ENCODE results near the gene CACFD1.
"Not testable (repeated sequence)": the region's sequence is repeated elsewhere in the genome, so short reads cannot be mapped to it uniquely, and the experiment has no call there.

Gene CACFD1

DNA sequence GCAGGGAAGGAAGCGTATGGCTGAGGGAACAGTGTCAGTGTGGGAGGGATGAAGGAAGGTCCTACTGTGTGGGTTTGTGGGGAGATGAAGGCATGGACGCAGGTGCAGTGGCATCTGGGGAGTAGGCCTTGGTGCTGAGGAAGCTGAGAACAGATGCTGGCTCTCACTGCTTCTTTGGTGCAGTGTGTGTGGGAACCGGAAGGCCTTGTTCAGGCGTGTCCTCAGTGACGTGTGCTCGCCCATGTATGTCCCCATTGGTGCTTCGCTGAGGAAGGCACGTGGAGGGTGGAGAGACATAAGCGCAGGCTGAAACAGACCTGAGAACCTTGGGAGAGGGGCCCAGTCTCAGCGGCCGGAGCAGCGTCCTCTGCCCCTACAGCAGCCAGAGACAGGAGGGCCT is 18.9 kb upstream of the CACFD1 start:
- no peak for DNase-seq (ENCODE audit: low read depth in 2 of 2)

DNA sequence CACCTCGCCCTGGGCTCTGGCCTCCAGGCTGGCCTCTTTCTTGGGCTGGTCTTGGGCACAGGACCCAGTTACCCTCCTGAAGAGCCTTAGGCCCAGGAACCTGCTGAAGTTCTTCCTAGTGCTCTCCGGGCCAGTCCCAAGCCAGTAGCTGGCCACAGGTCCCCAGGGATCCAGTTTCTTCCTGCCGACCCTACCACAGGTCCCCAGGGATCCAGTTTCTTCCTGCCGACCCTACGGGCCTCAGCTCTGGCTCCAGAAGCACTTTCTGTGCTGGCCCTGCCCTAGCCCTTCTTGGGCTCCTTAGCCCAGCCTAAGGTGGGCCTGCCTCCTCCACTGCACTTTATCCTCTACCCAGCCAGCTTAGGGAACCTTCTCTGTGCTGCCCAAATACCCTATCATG is 18.2 kb upstream of the CACFD1 start:
- DNase-seq (ENCODE audit: low read depth in 2 of 2), result no peak

DNA sequence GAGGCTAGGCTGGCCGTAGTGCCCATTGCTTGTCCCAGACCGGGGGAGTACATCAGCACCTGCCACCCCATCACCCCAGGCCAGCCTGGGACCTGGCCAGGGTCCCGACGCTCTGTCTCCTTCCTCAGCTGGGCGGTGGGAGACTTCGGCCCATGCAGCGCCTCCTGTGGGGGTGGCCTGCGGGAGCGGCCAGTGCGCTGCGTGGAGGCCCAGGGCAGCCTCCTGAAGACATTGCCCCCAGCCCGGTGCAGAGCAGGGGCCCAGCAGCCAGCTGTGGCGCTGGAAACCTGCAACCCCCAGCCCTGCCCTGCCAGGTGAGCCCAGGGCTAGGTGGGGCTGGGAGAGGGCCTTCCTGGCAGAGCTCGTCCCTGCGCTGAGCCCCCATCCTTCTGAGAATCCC is 16.5 kb upstream of the CACFD1 start:
- no peak for DNase-seq (ENCODE audit: low read depth in 2 of 2)

GRCh38 chr9:133443982-133444381 is 15.8 kb upstream of the CACFD1 start:
- no peak for DNase-seq (ENCODE audit: low read depth in 2 of 2)

GRCh38 chr9:133445293-133445969 is 14.3 kb upstream of the CACFD1 start:
- DNase-seq (ENCODE audit: low read depth in 2 of 2), result no peak

- DNase-seq (ENCODE audit: low read depth in 2 of 2), result no peak
These were observed 11.2 kb upstream of the CACFD1 start for GRCh38 chr9:133448487-133448972.

GRCh38 chr9:133449760-133450159 is 10.0 kb upstream of the CACFD1 start:
- DNase-seq (ENCODE audit: low read depth in 2 of 2), result no peak

GRCh38 chr9:133451865-133452264 is 7.9 kb upstream of the CACFD1 start:
- DNase-seq (ENCODE audit: low read depth in 2 of 2), result not testable (repeated sequence)

GRCh38 chr9:133452562-133452961 is 7.2 kb upstream of the CACFD1 start:
- no peak for DNase-seq (ENCODE audit: low read depth in 2 of 2)

- no peak for DNase-seq (ENCODE audit: low read depth in 2 of 2)
These were observed 6.1 kb upstream of the CACFD1 start for GRCh38 chr9:133453651-133454050.

- DNase-seq (ENCODE audit: low read depth in 2 of 2), result no peak
These were observed 5.5 kb upstream of the CACFD1 start for GRCh38 chr9:133454325-133454724.

DNA sequence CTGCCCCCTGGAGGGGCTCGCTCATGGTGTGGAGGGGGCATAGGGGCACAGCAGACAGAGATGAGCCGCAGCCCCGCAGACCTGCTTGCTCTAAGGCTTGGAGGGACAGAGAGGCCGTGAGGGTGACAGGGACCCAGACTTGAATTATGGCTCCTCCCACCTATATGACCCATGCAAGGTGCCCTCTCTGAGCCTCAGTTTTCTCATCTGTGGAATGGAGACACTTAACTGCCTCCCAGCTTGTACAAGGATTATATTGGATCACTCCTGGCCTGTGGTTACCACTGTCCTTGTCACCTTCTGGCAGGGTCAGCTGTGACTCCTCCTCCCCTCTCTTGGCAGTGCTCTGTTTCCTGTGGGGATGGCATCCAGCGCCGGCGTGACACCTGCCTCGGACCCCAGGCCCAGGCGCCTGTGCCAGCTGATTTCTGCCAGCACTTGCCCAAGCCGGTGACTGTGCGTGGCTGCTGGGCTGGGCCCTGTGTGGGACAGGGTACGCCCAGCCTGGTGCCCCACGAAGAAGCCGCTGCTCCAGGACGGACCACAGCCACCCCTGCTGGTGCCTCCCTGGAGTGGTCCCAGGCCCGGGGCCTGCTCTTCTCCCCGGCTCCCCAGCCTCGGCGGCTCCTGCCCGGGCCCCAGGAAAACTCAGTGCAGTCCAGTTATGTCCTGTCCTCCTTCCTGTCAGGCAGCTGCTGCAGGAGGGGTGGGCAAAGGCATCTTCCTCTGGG is 4.7 kb upstream of the CACFD1 start:
- DNase-seq (ENCODE audit: low read depth in 2 of 2), result no peak

GRCh38 chr9:133455936-133456335 is 3.8 kb upstream of the CACFD1 start:
- DNase-seq (ENCODE audit: low read depth in 2 of 2), result no peak

GRCh38 chr9:133456409-133456808 is 3.4 kb upstream of the CACFD1 start:
- no peak for DNase-seq (ENCODE audit: low read depth in 2 of 2)

DNA sequence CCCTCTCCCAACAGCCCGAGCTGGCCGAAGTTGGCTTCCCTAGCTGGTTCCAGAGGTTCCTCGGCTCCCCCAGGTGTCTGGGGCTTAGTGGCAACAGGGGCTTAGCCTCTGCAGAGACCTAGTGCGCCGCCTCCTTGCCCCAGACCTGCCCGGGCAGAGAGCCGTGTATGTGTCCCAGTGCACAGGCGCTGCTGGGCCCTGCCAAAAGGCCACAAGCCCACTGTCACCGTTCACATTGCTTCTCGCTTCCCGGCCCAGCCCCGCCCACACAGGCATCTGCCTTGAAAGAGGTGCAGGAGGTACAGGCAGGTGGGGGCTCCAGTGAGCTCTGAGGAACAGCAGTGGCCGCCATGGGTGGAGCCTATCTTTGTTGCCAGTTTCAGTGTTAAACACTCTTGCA is 2.5 kb upstream of the CACFD1 start:
- no peak for DNase-seq (ENCODE audit: low read depth in 2 of 2)

DNA sequence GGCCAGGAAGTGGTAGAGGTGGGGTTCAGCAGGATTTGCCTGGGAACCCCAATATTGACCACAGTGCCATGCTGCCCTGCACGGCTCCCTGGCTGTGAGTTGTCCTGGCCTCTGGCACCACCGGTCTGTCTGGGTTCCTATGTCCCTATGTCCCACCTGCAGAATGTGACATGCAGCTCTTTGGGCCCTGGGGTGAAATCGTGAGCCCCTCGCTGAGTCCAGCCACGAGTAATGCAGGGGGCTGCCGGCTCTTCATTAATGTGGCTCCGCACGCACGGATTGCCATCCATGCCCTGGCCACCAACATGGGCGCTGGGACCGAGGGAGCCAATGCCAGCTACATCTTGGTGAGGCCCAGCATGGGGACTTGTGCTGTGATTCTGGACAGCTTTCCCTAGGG is 2.0 kb upstream of the CACFD1 start:
- no peak for DNase-seq (ENCODE audit: low read depth in 2 of 2)

GRCh38 chr9:133458643-133459312 is 1.0 kb upstream of the CACFD1 start:
- DNase-seq (ENCODE audit: low read depth in 2 of 2), result no peak

DNA sequence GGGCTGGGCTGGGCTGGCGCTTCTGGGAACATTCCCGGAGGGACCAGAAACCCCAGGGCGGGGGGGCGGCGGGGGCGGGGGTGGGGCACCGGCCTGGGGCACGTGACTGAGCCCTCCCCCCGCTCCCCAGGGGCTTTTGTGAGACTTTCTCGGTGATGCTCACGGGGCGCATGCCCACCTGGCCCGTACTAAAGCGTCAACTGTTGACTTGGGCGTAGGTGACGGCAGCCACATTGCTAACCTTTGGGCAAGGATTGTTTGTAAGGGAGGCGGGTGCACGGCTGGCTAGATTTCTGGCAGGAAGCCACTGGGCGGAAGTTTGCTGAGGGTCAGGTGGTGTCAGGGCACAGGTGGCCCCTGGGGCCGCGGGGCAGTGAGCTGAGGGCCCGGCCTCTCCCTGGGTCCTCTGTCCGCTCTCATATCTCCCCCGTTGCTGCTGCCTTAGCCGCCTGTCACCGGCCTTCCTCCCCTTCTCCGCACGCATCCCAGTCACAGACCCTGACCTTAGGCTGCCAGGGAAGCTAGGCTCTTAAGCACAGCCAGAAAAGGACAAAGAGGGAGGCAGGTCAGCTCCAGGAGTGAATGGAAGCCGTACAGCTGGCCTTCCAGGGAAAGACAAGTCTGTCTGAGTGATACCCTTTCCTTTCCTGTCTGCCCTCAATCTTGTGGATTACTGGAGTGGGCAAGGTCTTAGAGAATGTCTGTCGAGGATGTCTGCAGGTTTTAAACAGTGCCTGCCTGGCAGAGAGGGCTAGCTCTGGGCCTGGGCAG is 812 bp downstream of the CACFD1 start:
- DNase-seq (ENCODE audit: low read depth in 2 of 2), result no peak

DNA sequence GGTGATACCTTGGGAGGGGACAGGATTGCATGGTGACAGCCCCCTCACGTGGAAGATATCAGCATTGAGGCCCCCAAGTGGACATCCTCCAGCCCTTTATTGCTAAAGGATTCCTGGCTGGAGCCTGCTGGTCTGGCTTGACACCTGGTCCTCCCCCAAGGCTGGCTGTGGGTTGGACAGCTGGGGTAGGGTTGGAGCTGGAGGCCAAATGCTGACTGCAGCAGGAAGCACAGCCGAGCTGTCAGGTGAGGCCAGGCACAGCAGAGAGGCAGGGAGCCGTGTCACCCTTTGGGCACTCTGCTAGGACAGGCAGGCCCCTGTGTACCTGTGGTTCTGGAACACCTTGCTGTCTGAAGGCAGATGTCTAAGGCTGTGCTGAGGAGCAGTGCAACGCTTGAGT is 2.2 kb downstream of the CACFD1 start:
- no peak for DNase-seq (ENCODE audit: low read depth in 2 of 2)

DNA sequence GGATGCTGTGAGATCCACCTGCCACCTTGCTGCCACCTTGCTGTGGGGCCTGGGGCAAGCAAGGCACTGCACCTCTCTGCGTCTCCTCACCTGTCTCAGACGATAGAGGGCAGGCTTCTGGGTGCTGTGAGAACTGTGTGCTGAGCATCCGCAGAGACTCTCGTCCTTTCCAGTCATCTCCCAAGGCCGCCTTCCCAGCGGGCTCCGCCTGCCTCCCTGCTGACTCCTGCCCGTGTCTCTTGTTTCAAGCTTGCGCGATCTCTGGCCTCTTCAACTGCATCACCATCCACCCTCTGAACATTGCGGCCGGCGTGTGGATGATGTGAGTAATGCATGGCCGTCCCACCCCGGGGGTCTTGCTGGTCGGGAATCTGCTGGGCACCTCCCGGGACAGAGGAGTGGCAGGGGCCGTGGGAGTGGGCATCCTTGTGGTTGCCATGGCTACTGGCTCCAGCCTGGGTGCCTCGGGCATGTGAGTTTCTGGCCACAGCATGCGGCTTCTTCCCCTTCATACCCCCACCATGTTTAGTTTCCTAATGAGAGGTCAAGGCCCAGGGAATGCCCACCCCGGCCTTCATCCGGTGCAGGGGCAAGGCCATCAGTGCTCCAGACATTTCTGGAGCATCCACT is 3.6 kb downstream of the CACFD1 start:
- no peak for DNase-seq (ENCODE audit: low read depth in 2 of 2)

GRCh38 chr9:133463864-133464615 is 4.3 kb downstream of the CACFD1 start:
- no peak for DNase-seq (ENCODE audit: low read depth in 2 of 2)

Data from stimulated activated CD4-positive, alpha-beta T cell treated with anti-CD3 and anti-CD28 coated beads, Interleukin-15, amount 100 ng/mL, for 48 hours (primary cell).